Astrocyte (in vitro differentiated cells and primary cell): Measurements from ENCODE around the gene ICAM1.

Experiments used
- CTCF ChIP-seq: IDR thresholded peaks from 2 replicates; pipeline ENCODE4 v1.5.1; 2011; ENCODE audit warnings: low read depth, mild to moderate bottlenecking, inconsistent platforms, low read length, moderate library complexity; ENCODE audit not compliant: insufficient read depth
- EZH2 ChIP-seq: IDR thresholded peaks from 2 replicates; pipeline ENCODE4 v1.6.1; 2012; ENCODE audit warnings: mild to moderate bottlenecking, low read length, inconsistent platforms; ENCODE audit not compliant: insufficient read depth

GRCh38 chr19:10317045-10317856 is 46.3 kb downstream of the ICAM1 start:
- TF ChIP-seq CTCF (no peak), EZH2 (no peak)
